GM18873 (cell line): ENCODE data around the gene HNRNPU.
A peak's percentile ranks its signal among the peaks of the same experiment; 100 is the strongest.

Experiments used
- ATAC-seq: cut with Tn5 transposase; IDR thresholded peaks from one replicate; pipeline ENCODE4 v1.9.1; 2021; ENCODE audit warnings: mild to moderate bottlenecking, moderate library complexity, moderate number of reproducible peaks; ENCODE audit not compliant: unreplicated experiment, low FRiP score

The HNRNPU gene

DNA sequence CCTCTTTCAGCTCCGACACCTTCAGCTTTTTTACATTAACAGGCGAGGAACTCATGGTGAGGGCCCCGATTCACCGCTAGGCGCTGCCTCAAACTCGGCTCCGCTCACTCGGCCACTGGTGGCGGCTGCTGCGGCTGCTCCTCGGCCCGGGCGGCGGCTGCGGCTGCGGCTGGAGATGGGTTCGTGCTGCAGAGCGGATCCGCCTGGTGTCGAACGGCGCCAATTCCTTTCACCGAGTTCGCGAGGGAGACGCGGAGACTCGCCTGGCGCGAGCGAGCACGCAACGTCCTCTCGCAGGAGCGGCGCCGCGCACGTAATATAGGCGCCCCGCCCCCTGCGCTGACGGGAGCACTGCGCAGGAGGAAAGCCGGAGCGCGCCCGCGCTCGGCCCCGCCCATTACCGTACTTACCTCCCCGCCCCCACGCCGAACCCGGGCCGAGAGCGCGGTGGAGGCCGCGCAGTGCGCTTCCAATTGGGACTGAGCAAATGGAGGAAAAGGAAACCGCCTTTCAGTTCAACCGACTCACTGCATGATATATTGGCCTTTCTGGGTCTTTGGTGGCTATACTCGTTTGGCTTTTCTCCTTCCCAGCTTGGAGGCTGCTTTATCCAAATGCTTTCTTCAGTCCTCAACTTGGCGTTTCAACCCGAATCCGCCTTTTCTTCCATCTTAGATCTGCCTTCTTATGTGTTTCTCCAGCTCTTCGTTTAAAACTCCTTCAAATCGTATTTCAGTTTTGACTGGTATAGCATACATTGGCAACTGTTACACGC lies at the start of gene HNRNPU:
Gene HNRNPU, minus strand, starts transcription at position 291 of the 775 bp plus-strand sequence. Its CDS starts 236 bp downstream, at position 55.
- peak; percentile 66 for ATAC-seq

- ATAC-seq = no peak
Observed at GRCh38 chr1:244913806-244914205, 49.5 kb upstream of the HNRNPU start.

GRCh38 chr1:244904119-244904518 lies 39.8 kb upstream of the HNRNPU start:
- ATAC-seq = no peak

- no peak for ATAC-seq
Observed at GRCh38 chr1:244901400-244902015, 37.2 kb upstream of the HNRNPU start.

- ATAC-seq = no peak
Observed at GRCh38 chr1:244897476-244898254, 33.3 kb upstream of the HNRNPU start.

GRCh38 chr1:244896550-244896949 lies 32.2 kb upstream of the HNRNPU start:
- no peak for ATAC-seq

- ATAC-seq = no peak
Observed at GRCh38 chr1:244893836-244894235, 29.5 kb upstream of the HNRNPU start.

GRCh38 chr1:244887281-244887680 lies 22.9 kb upstream of the HNRNPU start:
- ATAC-seq = no peak

DNA sequence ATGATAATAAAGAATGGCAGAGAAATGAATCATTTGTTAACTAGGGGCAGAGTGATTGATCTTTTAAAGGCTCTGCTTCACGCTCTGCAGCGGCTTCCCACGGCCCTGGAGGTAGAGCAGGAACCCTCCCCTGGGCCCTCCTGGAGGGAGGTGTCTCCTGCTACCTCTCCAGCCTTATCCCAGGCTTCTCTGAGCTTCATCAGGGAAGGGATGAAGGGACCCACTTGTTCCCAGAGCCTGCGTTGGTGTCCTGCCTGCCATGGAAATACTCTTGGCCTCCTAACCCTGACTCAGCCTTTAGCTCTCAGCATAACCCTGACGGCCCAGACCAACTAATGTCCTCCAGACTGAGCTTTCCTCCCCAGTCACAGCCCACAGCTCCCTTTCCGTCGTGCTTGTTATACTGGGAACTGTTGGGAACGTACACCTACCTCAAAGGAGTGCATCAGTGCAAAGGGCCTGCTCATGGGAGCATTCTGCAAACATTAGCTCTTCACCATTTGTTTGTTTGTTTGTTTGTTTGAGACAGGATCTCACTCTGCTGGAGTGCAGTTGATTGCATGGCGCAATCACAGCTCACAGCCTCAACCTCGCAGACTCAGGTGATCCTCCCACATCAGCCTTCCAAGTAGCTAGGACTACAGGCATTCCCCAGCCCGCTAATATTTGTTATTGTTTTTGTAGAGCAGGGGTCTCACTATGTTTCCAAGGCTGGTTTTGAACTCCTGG lies 17.4 kb upstream of the HNRNPU start:
- no peak for ATAC-seq

DNA sequence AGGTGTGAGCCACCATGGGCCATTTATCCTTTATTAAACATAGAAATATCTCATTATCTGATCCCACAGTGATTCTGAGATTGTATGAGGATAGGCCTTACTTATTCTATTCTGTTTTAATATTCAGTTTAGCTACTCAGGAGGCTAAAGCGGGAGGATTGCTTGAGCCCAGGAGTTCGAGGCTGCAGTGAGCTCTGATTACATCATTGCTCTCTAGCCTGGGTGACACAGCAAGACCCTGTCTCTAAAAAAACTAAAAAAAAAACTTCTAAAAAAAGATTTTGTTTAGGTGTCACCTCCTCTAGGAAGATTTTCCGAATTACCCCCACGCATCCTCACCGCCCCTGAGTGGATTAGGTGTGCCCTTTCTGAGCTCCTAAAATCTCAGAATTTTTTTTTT lies 14.3 kb upstream of the HNRNPU start:
- no peak for ATAC-seq

DNA sequence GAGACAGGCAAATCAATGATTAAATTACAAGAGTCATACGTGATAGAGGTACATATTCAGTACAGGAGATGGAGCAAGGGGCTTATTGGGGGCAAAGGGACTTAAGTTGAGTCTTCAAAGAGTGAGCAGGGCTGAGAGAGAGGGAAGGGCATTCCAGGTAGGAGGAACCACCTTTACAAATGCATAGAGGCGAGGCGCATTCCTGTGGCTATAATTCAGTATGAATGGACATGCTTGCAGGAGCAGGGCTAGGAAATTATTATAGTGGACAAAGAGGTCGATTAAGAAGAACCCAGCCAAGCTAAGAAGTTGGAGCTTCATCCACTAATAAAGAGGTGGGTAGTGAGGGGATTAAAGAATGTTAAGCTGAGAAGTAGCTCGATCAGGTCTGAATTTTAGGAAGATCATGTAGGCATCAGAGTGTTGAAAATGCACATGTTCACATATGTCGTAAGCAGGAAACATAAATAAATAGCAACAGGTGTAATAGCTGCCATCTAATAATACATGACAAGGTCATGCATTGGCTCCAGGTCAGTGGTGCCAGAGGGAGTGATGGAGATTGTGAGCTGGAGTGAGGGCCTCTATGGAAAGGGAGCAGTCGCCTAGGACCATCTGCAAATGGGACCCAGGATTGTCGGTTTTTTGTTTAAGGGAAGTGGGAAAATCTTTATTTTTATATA lies 12.0 kb upstream of the HNRNPU start:
- no peak for ATAC-seq

DNA sequence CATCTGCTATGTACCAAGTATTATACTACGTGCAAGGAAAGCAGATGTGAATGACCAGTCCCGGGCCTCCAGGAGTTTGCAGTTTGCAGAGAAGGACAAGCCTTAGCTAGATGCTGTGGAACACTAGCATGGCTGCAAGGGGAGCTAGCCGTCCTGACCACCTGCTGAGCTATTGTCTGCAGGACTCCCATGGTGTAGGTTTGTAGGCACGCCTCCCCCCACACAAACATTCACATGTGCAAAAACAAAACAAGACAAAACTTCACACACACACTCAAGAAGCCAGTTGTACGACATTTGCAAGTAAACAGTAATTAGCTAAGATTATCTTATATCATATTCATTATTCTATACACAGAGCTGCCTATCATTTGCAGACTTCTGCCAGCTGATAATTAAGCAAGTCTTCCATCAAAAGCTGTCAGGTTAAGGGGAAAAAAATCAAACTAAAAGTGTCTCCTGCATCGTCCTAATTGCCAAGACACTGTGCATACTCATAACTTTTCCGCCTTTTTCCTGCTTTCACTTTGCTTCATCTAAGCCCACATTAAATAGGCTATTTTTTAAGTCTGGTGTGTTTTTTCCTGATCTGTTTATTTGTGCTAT lies 10.7 kb upstream of the HNRNPU start:
- no peak for ATAC-seq

DNA sequence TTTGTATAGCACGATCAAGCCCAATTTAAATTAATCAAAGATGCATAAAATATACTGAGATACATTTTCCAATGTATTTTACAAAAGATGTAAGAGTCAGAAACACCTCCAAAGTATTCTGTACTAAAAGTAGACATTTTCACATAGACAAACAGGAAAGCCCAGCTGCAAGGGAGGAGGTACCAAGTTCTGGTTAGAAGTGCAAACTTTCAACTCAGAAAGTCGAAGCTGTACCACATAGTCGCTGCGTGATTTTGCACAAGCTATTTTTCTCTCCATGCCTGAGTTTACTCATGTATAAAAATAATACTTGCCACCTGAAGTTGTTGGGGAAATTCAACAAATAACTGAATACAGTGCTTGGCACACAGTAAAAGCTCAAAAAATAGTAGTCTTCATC lies 5.6 kb upstream of the HNRNPU start:
- ATAC-seq = no peak

DNA sequence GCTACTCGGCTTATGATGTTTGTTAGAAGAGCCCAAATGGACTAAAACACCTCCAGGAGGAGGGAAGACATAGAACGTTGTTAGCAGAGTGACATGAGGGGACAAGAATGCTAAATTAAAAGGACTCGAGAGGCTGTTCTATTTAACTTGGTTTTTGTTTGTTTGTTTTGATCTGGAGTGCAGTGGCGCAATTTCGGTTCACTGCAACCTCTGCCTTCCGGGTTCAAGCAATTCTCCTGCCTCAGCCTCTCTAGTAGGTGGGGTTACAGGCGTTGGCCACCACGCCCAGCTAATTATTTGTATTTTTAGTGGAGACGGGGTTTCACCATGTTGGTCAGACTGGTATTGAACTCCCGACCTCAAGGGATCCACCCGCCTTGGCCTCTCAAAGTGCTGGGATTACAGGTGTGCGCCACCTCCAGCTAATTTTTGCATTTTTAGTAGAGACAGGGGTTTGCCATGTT lies 5.1 kb upstream of the HNRNPU start:
- ATAC-seq = no peak

- no peak for ATAC-seq
Observed at GRCh38 chr1:244868484-244869363, 4.4 kb upstream of the HNRNPU start.

DNA sequence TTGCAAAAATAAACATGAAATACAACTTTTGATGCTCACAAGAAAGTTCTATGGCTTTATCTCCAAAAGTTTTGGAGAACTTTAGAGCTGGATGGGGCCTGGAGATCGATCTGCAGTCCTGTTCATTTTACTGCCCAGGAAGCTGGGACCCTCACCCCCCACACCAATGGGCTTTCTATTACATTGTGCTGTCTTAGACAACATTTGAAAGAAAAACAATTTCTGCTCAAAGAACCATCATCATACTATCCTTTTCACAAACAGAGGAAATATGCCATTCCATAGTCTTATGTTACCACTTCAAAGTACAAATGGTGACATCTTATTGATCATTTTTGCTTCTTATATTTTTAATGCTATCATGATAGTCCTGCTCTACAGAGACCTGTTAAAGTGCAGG lies 2.0 kb upstream of the HNRNPU start:
- ATAC-seq = no peak

DNA sequence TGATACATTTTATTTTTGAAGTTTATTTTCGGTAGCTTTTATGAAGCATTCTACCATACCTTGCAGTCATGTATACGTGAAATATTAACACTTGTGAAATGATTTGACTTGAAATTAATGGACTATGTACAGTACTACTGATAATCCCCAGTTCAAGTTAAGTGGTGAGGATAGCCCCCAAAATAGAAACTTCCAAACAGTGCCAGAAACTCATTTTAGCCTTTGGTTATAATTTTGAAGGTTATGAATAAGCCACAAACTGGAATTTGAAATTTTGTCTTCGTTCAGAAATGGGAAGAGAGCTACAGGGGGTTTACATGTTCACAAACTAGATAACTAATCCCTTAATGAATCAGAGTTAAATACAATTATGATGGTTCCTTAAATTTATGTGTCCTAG lies 1.5 kb upstream of the HNRNPU start:
- no peak for ATAC-seq

DNA sequence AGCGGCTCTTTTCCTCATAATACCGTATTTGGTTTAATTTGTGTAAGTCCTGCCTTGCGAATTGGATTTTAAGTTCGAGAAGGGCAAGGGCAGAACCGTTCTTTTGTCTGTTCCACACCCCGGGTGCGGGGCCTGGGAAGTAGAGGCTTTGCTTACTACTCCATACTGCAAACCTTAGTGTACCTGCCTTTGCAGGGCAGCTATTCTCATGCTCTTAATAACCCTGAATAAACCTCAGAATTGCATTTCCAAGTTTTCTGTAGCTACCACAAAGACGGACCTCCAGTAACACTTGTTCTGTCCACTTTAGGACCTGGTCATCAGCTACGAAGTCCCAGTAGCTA lies 657 bp upstream of the HNRNPU start:
- ATAC-seq = no peak
